H9 (cell line): ENCODE measurements around the gene INSL3. TPM values are rescaled to one million over a fixed set of nuclear protein-coding genes. Genes with fewer than 3 reads are reported as not detected.

Experiments
- DNase-seq: peaks from one replicate; pipeline ENCODE4 v3.0.0-alpha.2; 2017
- H2AFZ ChIP-seq: one replicate; pipeline ENCODE4 v1.6.1; 2013; ENCODE audit warnings: mild to moderate bottlenecking, low read length, control low read depth, moderate library complexity
- H2AK5ac ChIP-seq: 2 replicates; pipeline ENCODE4 v1.6.1; 2013; ENCODE audit warnings: low read length, control low read depth, mixed read lengths; ENCODE audit not compliant: insufficient read length
- H2BK120ac ChIP-seq: one replicate; pipeline ENCODE4 v1.6.1; 2013; ENCODE audit warnings: low read depth, mild to moderate bottlenecking, low read length, control low read depth, inconsistent platforms; ENCODE audit not compliant: poor library complexity, severe bottlenecking
- H2BK12ac ChIP-seq: 2 replicates; pipeline ENCODE4 v1.6.1; 2013; ENCODE audit warnings: low read length, control low read depth, mixed read lengths, low read depth; ENCODE audit not compliant: insufficient read length
- H2BK15ac ChIP-seq: 2 replicates; pipeline ENCODE4 v1.6.1; 2013; ENCODE audit warnings: low read depth, low read length, control low read depth
- H2BK20ac ChIP-seq: one replicate; pipeline ENCODE4 v1.6.1; 2013; ENCODE audit warnings: low read depth, mild to moderate bottlenecking, low read length, control low read depth, inconsistent platforms; ENCODE audit not compliant: poor library complexity, severe bottlenecking
- H2BK5ac ChIP-seq: 2 replicates; pipeline ENCODE4 v1.6.1; 2013; ENCODE audit warnings: low read length, control low read depth, mixed read lengths; ENCODE audit not compliant: insufficient read length
- H3K14ac ChIP-seq: 2 replicates; pipeline ENCODE4 v1.6.1; 2013; ENCODE audit warnings: low read length, control low read depth; ENCODE audit not compliant: insufficient read depth
- H3K18ac ChIP-seq: 2 replicates; pipeline ENCODE4 v1.6.1; 2013; ENCODE audit warnings: low read depth, mild to moderate bottlenecking, mixed read lengths, low read length, control low read depth; ENCODE audit not compliant: insufficient read length
- H3K23ac ChIP-seq: 2 replicates; pipeline ENCODE4 v1.6.1; 2013; ENCODE audit warnings: low read length, control low read depth, mixed read lengths, low read depth; ENCODE audit not compliant: insufficient read length
- H3K23me2 ChIP-seq: 2 replicates; pipeline ENCODE4 v1.6.1; 2013; ENCODE audit warnings: low read depth, mild to moderate bottlenecking, mixed read lengths, low read length, control low read depth; ENCODE audit not compliant: insufficient read length, poor library complexity, severe bottlenecking
- H3K27ac ChIP-seq: 2 replicates; pipeline ENCODE4 v1.5.1; 2013; ENCODE audit warnings: low read length, control low read depth, mixed read lengths, low read depth; ENCODE audit not compliant: insufficient read length
- H3K27me3 ChIP-seq: 2 replicates; pipeline ENCODE4 v1.6.1; 2013; ENCODE audit warnings: low read length, control low read depth, inconsistent platforms; ENCODE audit not compliant: insufficient read depth
- H3K4ac ChIP-seq: 2 replicates; pipeline ENCODE4 v1.6.1; 2013; ENCODE audit warnings: low read depth, mild to moderate bottlenecking, control low read depth, inconsistent platforms, low read length, moderate library complexity
- H3K4me1 ChIP-seq: 2 replicates; pipeline ENCODE4 v1.6.1; 2013; ENCODE audit warnings: low read length, control low read depth, inconsistent platforms; ENCODE audit not compliant: insufficient read depth
- H3K4me2 ChIP-seq: 2 replicates; pipeline ENCODE4 v1.6.1; 2013; ENCODE audit warnings: low read length, control low read depth, mixed read lengths; ENCODE audit not compliant: insufficient read length, insufficient read depth
- H3K56ac ChIP-seq: 2 replicates; pipeline ENCODE4 v1.6.1; 2013; ENCODE audit warnings: low read depth, mild to moderate bottlenecking, mixed read lengths, low read length, control low read depth; ENCODE audit not compliant: insufficient read length
- H3K79me1 ChIP-seq: 2 replicates; pipeline ENCODE4 v1.6.1; 2013; ENCODE audit warnings: low read depth, mild to moderate bottlenecking, moderate library complexity, low read length, control low read depth, inconsistent platforms; ENCODE audit not compliant: insufficient read depth, poor library complexity, severe bottlenecking
- H3K79me2 ChIP-seq: 2 replicates; pipeline ENCODE4 v1.6.1; 2013; ENCODE audit warnings: low read length, control low read depth, inconsistent platforms; ENCODE audit not compliant: insufficient read depth
- H3K9ac ChIP-seq: 2 replicates; pipeline ENCODE4 v1.6.1; 2013; ENCODE audit warnings: low read length, control low read depth, mixed read lengths; ENCODE audit not compliant: insufficient read length; ENCODE audit errors: extremely low read depth
- H3K9me3 ChIP-seq: one replicate; pipeline ENCODE4 v1.6.1; 2013; ENCODE audit warnings: low read depth, low read length, inconsistent platforms; ENCODE audit not compliant: control insufficient read depth
- H3T11ph ChIP-seq: one replicate; pipeline ENCODE4 v1.6.1; 2013; ENCODE audit warnings: mild to moderate bottlenecking, low read length, control low read depth, inconsistent platforms
- H4K20me1 ChIP-seq: one replicate; pipeline ENCODE4 v1.6.1; 2013; ENCODE audit not compliant: control insufficient read depth, insufficient read length, insufficient read depth
- H4K5ac ChIP-seq: 2 replicates; pipeline ENCODE4 v1.6.1; 2013; ENCODE audit warnings: low read depth, mild to moderate bottlenecking, mixed read lengths, low read length, control low read depth; ENCODE audit not compliant: insufficient read length
- H4K8ac ChIP-seq: replicated peaks from 2 replicates; pipeline ENCODE4 v1.6.1; 2013; ENCODE audit warnings: low read length, control low read depth, mixed read lengths, low read depth; ENCODE audit not compliant: insufficient read length
- H4K91ac ChIP-seq: 2 replicates; pipeline ENCODE4 v1.6.1; 2013; ENCODE audit warnings: low read depth, mild to moderate bottlenecking, moderate library complexity, mixed read lengths, low read length, control low read depth; ENCODE audit not compliant: insufficient read length
- H3K27ac Mint-ChIP-seq, 3 experiments: 2 replicates in 2 of 3; 3 replicates in 1 of 3; pipeline ENCODE4 v1.8.0; 2020 to 2021; ENCODE audit warnings: mixed read lengths in 3 of 3, mild to moderate bottlenecking in 1 of 3, moderate library complexity in 1 of 3
- H3K27me3 Mint-ChIP-seq: 2 replicates; pipeline ENCODE4 v1.8.0; 2021; ENCODE audit warnings: low read depth, mild to moderate bottlenecking, moderate library complexity, mixed read lengths
- H3K36me3 Mint-ChIP-seq, 3 experiments: 2 replicates in 2 of 3; 3 replicates in 1 of 3; pipeline ENCODE4 v1.8.0; 2020 to 2021; ENCODE audit warnings: low read depth in 3 of 3, mixed read lengths in 3 of 3; ENCODE audit not compliant: insufficient read depth in 1 of 3
- H3K4me1 Mint-ChIP-seq, 2 experiments: 2 replicates each; pipeline ENCODE4 v1.8.0; 2020; ENCODE audit warnings: mixed read lengths in 2 of 2
- H3K4me3 Mint-ChIP-seq, 2 experiments: 2 replicates in 1 of 2; 3 replicates in 1 of 2; pipeline ENCODE4 v1.8.0; 2020 to 2021; ENCODE audit warnings: mild to moderate bottlenecking in 2 of 2, mixed read lengths in 2 of 2, moderate library complexity in 1 of 2
- H3K9me3 Mint-ChIP-seq, 2 experiments: 2 replicates in 1 of 2; 3 replicates in 1 of 2; pipeline ENCODE4 v1.8.0; 2020; ENCODE audit warnings: mild to moderate bottlenecking in 2 of 2, mixed read lengths in 2 of 2, moderate library complexity in 1 of 2
- CTCF ChIP-seq: fragments of 200-600 bp; sonication (generic); conservative IDR thresholded peaks from 3 replicates; pipeline ENCODE4 v1.8.0; 2021; ENCODE audit warnings: antibody characterized with exemption, mild to moderate bottlenecking
- WGBS: extraction: QIAGEN DNeasy Blood & Tissue Kit; methylation state at CpG from one replicate; pipeline ENCODE4 v1.1.7; 2013; ENCODE audit warnings: missing lambda C conversion rate, low lambda C conversion rate, mixed read lengths; ENCODE audit not compliant: insufficient read length; ENCODE audit errors: extremely low coverage; 5-methylcytosine and 5-hydroxymethylcytosine counted together
- total RNA-seq: library from RNA; stranded (reverse); gene quantifications from 2 replicates; pipeline ENCODE4 v1.2.1, GENCODE V29; 2021

Gene INSL3
- total RNA-seq, 1 experiment from 2014 or later: 0.63 TPM

GRCh38 chr19:17826508-17827056, 5.3 kb upstream of the INSL3 start:
- peaks cover 8% of the 10 kb centered on the region for H3K23me2 ChIP-seq
- Mint-ChIP-seq H3K27ac (no peak overlapping the region), H3K36me3 (no peaks in the 10 kb centered on the region; a peak in 1 of 7 replicates), H3K4me1 (peaks cover 0 to 21% of the 10 kb centered on the region in 2 experiments; a peak in 2 of 4 replicates), H3K9me3 (no peaks in the 10 kb centered on the region; a peak in 1 of 5 replicates), H3K27me3 (peaks cover 5% of the 10 kb centered on the region), H3K4me3 (no peak overlapping the region)
- H3K18ac ChIP-seq: no peak overlapping the region
- H2BK15ac ChIP-seq: no peak overlapping the region
- H4K20me1 ChIP-seq: no peaks in the 10 kb centered on the region
- no peaks in the 10 kb centered on the region for H3K79me2 ChIP-seq
- H3K14ac ChIP-seq: no peak overlapping the region
- no peak overlapping the region for H4K5ac ChIP-seq
- no peaks in the 10 kb centered on the region for H3K79me1 ChIP-seq
- H4K91ac ChIP-seq: no peak overlapping the region
- no peak for DNase-seq
- no peak overlapping the region for H2AK5ac ChIP-seq
- H3K27me3 ChIP-seq: no peaks in the 10 kb centered on the region
- H3K56ac ChIP-seq: no peak overlapping the region
- no peak overlapping the region for H2BK5ac ChIP-seq
- H2BK120ac ChIP-seq: no peak overlapping the region
- no peak overlapping the region for H2BK12ac ChIP-seq
- no peak overlapping the region for H2AFZ ChIP-seq
- no peak for TF ChIP-seq CTCF
- H4K8ac ChIP-seq: no peak overlapping the region
- H3K27ac ChIP-seq: no peak overlapping the region
- no peak overlapping the region for H3K4ac ChIP-seq
- H3K9ac ChIP-seq: no peak overlapping the region
- no peaks in the 10 kb centered on the region for H3K9me3 ChIP-seq
- WGBS: no CpG with 5 or more reads among the region's 13 CpGs
- H3K23ac ChIP-seq: no peak overlapping the region
- H2BK20ac ChIP-seq: no peak overlapping the region
- no peaks in the 10 kb centered on the region; the same call in 1 of the 2 replicates for H3K4me1 ChIP-seq
- no peak overlapping the region for H3K4me2 ChIP-seq
- no peak overlapping the region for H3T11ph ChIP-seq
